Inflammatory macrophage (primary cell): ENCODE results near the gene EIF4E1B.
A peak's percentile ranks its signal among the peaks of the same experiment; 100 is the strongest.
"Not testable (repeated sequence)": the region's sequence is repeated elsewhere in the genome, so short reads cannot be mapped to it uniquely, and the experiment has no call there.

Source experiments
- DNase-seq, 2 donors: peaks; one replicate each; pipeline ENCODE4 v3.0.0-alpha.2; 2020 to 2022
- total RNA-seq, 18 experiments: gene quantifications; one replicate each; lab custom pipeline; 2026; ENCODE audit warnings: mixed read lengths in 6 of 18, inconsistent platforms in 2 of 18; lab: John Stamatoyannopoulos, UW

The EIF4E1B gene
- total RNA-seq = 0 to 0.16 (median 0) reads per million in 18 experiments

- peak in 1 of 2 donors; percentile 10 for DNase-seq
These were observed at the start of gene EIF4E1B, which contains the start of gene SNCB for GRCh38 chr5:176629853-176630680. Gene EIF4E1B (plus strand): TSS chr5:176630675. CDS start chr5:176642788, 12,113 bp downstream. Gene SNCB (minus strand): TSS chr5:176630534. CDS start chr5:176629654, 880 bp downstream.

- no peak for DNase-seq
These were observed 49.1 kb upstream of the EIF4E1B start for GRCh38 chr5:176581361-176581760.

- DNase-seq = no peak
These were observed 47.4 kb upstream of the EIF4E1B start for GRCh38 chr5:176583076-176583475.

- no peak for DNase-seq
These were observed 43.1 kb upstream of the EIF4E1B start for GRCh38 chr5:176587398-176587797.

GRCh38 chr5:176588297-176588696 lies 42.2 kb upstream of the EIF4E1B start:
- no peak for DNase-seq

GRCh38 chr5:176589039-176589769 lies 41.3 kb upstream of the EIF4E1B start:
- no peak for DNase-seq

- no peak for DNase-seq
These were observed 40.3 kb upstream of the EIF4E1B start for GRCh38 chr5:176590035-176590717.

GRCh38 chr5:176591667-176592066 lies 38.8 kb upstream of the EIF4E1B start:
- DNase-seq = not testable (repeated sequence)

- no peak for DNase-seq
These were observed 37.9 kb upstream of the EIF4E1B start for GRCh38 chr5:176592573-176592972.

GRCh38 chr5:176593273-176593869 lies 37.1 kb upstream of the EIF4E1B start:
- DNase-seq = no peak

GRCh38 chr5:176594554-176594953 lies 35.9 kb upstream of the EIF4E1B start:
- DNase-seq = no peak

GRCh38 chr5:176595386-176595943 lies 35.0 kb upstream of the EIF4E1B start:
- DNase-seq = no peak

GRCh38 chr5:176596069-176596644 lies 34.3 kb upstream of the EIF4E1B start:
- no peak for DNase-seq

- DNase-seq = peak; percentile 31 to 39
These were observed 33.6 kb upstream of the EIF4E1B start for GRCh38 chr5:176596689-176597416.

GRCh38 chr5:176597417-176598389 lies 32.8 kb upstream of the EIF4E1B start:
- no peak for DNase-seq

- DNase-seq = not testable (repeated sequence)
These were observed 30.6 kb upstream of the EIF4E1B start for GRCh38 chr5:176599749-176600430.

- DNase-seq = no peak
These were observed 28.5 kb upstream of the EIF4E1B start for GRCh38 chr5:176601901-176602482.

- no peak for DNase-seq
These were observed 27.4 kb upstream of the EIF4E1B start for GRCh38 chr5:176603091-176603490.

- DNase-seq = no peak
These were observed 24.4 kb upstream of the EIF4E1B start for GRCh38 chr5:176606032-176606431.
